A673 (cell line): ENCODE results near the gene ZNF428. TPM values are rescaled to one million over a fixed set of nuclear protein-coding genes. Genes with fewer than 3 reads are reported as not detected.

ENCODE experiments used
- BruUV-seq: library from RNA; stranded (reverse); fragments of 400-500 nt; replicated peaks from 2 replicates; lab custom pipeline; 2021; lab: Mats Ljungman, UMichigan
- CTCF ChIA-PET: fragments of 300-600 bp; sonication (Branson Sonifier 250); formaldehyde crosslinking; loops from one replicate; lab custom pipeline; 2022; ENCODE audit warnings: antibody characterized with exemption; lab: Charles Lee
- POLR2A ChIA-PET: fragments of 300-600 bp; sonication (Branson Sonifier 250); formaldehyde crosslinking; loops from one replicate; lab custom pipeline; 2022; ENCODE audit warnings: antibody characterized with exemption; ENCODE audit not compliant: low non-redundant PET; lab: Charles Lee
- DNase-seq: peaks from one replicate; pipeline ENCODE4 v3.0.0-alpha.2; 2015; ENCODE audit warnings: low spot score
- H3K27ac ChIP-seq: fragments of 200-600 bp; sonication (generic); 2 replicates; pipeline ENCODE4 v1.5.1; 2016; ENCODE audit warnings: mixed run types, low read depth, mild to moderate bottlenecking, mixed read lengths, antibody characterized with exemption, low read length; ENCODE audit not compliant: poor library complexity, severe bottlenecking
- H3K27me3 ChIP-seq: fragments of 200-600 bp; sonication (generic); replicated peaks from 2 replicates; pipeline ENCODE4 v1.6.1; 2017; ENCODE audit warnings: mixed run types, low read depth, mild to moderate bottlenecking, mixed read lengths, antibody characterized with exemption, low read length; ENCODE audit not compliant: insufficient read depth, poor library complexity
- H3K36me3 ChIP-seq: fragments of 200-600 bp; sonication (generic); 2 replicates; pipeline ENCODE4 v1.6.1; 2016; ENCODE audit warnings: mixed run types, mild to moderate bottlenecking, mixed read lengths, antibody characterized with exemption, low read length; ENCODE audit not compliant: insufficient read depth, poor library complexity, severe bottlenecking
- H3K4me1 ChIP-seq: fragments of 200-600 bp; sonication (generic); 2 replicates; pipeline ENCODE4 v1.6.1; 2017; ENCODE audit warnings: mixed run types, mild to moderate bottlenecking, mixed read lengths, antibody characterized with exemption, low read length; ENCODE audit not compliant: insufficient read depth, poor library complexity, severe bottlenecking
- H3K4me3 ChIP-seq: fragments of 200-600 bp; sonication (generic); 2 replicates; pipeline ENCODE4 v1.5.1; 2016; ENCODE audit warnings: low read depth, mixed run types, mild to moderate bottlenecking, mixed read lengths, low read length; ENCODE audit not compliant: poor library complexity, severe bottlenecking
- H3K9me3 ChIP-seq: fragments of 200-600 bp; sonication (generic); 2 replicates; pipeline ENCODE4 v1.6.1; 2016; ENCODE audit warnings: mixed run types, low read depth, mild to moderate bottlenecking, mixed read lengths, antibody characterized with exemption, low read length; ENCODE audit not compliant: poor library complexity, severe bottlenecking
- EZH2 ChIP-seq: fragments of 200-600 bp; sonication (generic); IDR thresholded peaks from 2 replicates; pipeline ENCODE4 v1.6.1; 2017; ENCODE audit warnings: borderline replicate concordance, low read depth, mild to moderate bottlenecking, mixed read lengths, antibody characterized with exemption, low read length; ENCODE audit not compliant: poor library complexity, severe bottlenecking
- intact Hi-C: fragments of 100-400 bp; cut with micrococcal nuclease; formaldehyde crosslinking; loops from one replicate; pipeline ENCODE4 v1.10.0; 2022; ENCODE audit not compliant: unreplicated experiment
- total RNA-seq: library from RNA; stranded (reverse); gene quantifications from 2 replicates; pipeline ENCODE4 v1.2.3, GENCODE V29; 2021
- TF ChIP-seq, protein P1 (sequence below): fragments of 300-800, 200-600 bp; sonication (generic); conservative IDR thresholded peaks from 2 replicates; pipeline ENCODE4 v1.5.1; 2017; ENCODE audit warnings: low read depth, mild to moderate bottlenecking, antibody characterized with exemption, low read length, moderate library complexity, mixed read lengths

ZNF428 gene
- total RNA-seq, 1 experiment from 2014 or later: 65.7 TPM

DNA sequence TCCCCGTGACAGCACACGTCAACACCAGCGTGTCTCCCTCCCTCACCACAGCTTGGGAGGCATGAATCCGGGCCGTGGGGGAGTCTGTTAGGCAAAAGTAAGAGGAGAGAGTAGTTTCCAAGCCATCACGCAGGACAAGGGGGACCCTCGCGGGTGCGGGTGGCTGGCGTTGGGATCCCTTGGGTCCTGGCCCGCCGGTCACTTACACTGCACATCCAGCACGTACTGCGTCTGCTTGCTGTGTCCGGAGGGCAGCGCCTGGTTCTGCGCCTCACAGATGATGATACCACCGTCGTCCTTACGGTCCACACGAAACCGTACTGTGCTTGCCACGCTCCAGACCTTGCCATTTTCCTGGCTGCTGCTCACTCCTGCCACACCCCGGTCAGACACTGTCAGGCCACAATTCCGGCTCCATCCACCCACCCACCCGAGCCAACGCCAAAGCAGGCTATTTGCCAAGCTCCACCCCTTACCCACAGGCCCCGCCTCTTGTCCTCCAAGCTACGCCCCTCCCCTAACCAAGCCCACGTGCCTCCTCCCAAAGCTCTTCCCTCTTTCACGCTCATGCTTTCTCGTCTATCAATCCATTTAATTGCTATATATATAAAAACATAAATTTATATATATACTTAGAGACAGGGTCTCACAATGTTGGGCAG lies 6.6 kb upstream of the ZNF428 start:
- no peak for TF ChIP-seq EZH2
- TF ChIP-seq, protein P1, sequence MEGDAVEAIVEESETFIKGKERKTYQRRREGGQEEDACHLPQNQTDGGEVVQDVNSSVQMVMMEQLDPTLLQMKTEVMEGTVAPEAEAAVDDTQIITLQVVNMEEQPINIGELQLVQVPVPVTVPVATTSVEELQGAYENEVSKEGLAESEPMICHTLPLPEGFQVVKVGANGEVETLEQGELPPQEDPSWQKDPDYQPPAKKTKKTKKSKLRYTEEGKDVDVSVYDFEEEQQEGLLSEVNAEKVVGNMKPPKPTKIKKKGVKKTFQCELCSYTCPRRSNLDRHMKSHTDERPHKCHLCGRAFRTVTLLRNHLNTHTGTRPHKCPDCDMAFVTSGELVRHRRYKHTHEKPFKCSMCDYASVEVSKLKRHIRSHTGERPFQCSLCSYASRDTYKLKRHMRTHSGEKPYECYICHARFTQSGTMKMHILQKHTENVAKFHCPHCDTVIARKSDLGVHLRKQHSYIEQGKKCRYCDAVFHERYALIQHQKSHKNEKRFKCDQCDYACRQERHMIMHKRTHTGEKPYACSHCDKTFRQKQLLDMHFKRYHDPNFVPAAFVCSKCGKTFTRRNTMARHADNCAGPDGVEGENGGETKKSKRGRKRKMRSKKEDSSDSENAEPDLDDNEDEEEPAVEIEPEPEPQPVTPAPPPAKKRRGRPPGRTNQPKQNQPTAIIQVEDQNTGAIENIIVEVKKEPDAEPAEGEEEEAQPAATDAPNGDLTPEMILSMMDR: no peak
- Histone ChIP-seq H3K36me3 (peaks cover 6% of the 10 kb centered on the region), H3K4me3 (no peak overlapping the region), H3K4me1 (no peaks in the 10 kb centered on the region), H3K27ac (no peak overlapping the region), H3K27me3 (no peaks in the 10 kb centered on the region), H3K9me3 (no peaks in the 10 kb centered on the region)
- ChIA-PET POLR2A (no interaction called here), CTCF (interaction anchor here (0.5 kb wide), 1 partner anchor 140 kb away, joined by 3 read pairs; no protein-coding TSS in a partner anchor)
- intact Hi-C loops: no loop called here
- peak; percentile 40 for DNase-seq
- no TSS peak for BruUV-seq

DNA sequence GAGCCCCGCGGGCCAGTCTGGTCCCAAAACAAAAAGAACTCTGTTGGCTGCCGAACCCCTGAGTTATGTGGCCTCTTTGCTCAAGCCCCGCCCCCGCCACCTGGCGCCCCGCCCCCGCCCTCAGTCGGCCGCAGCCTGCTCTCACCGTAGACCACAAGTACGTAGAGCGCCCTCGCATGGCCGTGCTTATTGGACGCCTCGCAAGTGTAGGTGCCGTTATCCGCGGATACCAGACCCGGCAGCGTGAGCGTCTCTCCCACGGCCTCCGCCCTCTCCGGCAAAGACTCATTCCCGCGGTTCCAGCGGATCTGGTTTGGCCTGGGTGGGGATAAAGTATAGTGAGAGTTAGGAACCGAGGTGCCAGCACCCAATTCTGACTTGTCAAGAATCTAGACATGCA lies 5.5 kb upstream of the ZNF428 start:
- ChIA-PET POLR2A (no interaction called here), CTCF (no interaction called here)
- H3K27ac ChIP-seq: no peak overlapping the region
- H3K36me3 ChIP-seq: peaks cover 6% of the 10 kb centered on the region
- no peaks in the 10 kb centered on the region for H3K9me3 ChIP-seq
- H3K27me3 ChIP-seq: no peaks in the 10 kb centered on the region
- H3K4me1 ChIP-seq: peaks cover 9% of the 10 kb centered on the region
- TF ChIP-seq, protein P1: no peak
- intact Hi-C loops: no loop called here
- BruUV-seq: no TSS peak
- no peak for DNase-seq
- no peak overlapping the region for H3K4me3 ChIP-seq

DNA sequence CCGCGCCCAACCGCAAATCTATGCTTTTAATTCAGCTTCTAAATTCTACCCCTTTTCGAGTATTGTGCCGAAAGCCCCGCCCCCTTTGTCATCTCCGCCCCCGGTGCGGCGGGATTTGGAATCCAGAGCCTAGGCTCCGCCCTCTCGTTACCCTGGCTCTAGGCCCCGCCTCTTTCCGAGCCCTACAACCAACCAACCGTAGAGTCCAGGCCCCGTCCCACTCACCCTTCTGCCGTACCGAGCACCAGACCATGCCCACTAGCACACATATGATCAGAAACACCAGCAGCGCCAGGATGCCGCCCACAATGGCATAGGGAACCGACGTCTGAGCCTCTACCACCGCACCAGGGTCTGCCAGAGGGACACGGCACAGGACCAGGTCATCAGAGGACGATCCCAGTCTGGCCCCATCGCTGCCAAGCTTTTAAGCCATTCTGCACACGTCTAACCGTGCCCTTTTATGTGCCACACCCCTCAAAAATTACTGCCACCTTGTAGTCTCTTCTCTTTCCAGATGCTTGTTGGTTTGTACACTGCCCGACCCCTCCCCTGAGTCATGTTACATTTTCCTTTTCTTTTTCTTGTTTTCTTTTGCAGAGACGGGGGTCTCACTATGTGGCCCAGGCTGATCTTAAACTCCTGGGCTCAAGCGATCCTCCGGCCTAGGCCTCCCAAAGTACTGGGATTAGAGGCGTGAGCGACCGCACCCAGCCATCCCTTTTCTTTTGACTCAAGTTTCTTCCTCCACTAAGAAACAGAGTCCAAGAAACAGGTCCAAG lies 4.7 kb upstream of the ZNF428 start:
- BruUV-seq: no TSS peak

More for the DNA sequence above, 4.7 kb upstream of the ZNF428 start:
- CTCF ChIA-PET: no interaction called here
- H3K36me3 ChIP-seq: peaks cover 6% of the 10 kb centered on the region
- no peak overlapping the region for H3K27ac ChIP-seq
- H3K4me3 ChIP-seq: no peak overlapping the region
- peaks cover 9% of the 10 kb centered on the region for H3K4me1 ChIP-seq
- TF ChIP-seq, protein P1: no peak
- no peak for TF ChIP-seq EZH2
- H3K27me3 ChIP-seq: no peaks in the 10 kb centered on the region
- POLR2A ChIA-PET: no interaction called here
- intact Hi-C loops: no loop called here
- no peak for DNase-seq
- H3K9me3 ChIP-seq: no peaks in the 10 kb centered on the region
